Ishikawa (cell line): ENCODE results near the gene TMEM221.

ENCODE experiments used
- CEBPB ChIP-seq: IDR thresholded peaks from 2 replicates; pipeline ENCODE4 v1.6.1; 2012
- CREB1 ChIP-seq: IDR thresholded peaks from 2 replicates; pipeline ENCODE4 v1.6.1; 2012; ENCODE audit warnings: low read depth
- EGR1 ChIP-seq: IDR thresholded peaks from 2 replicates; pipeline ENCODE4 v1.6.1; 2012
- EP300 ChIP-seq: IDR thresholded peaks from 2 replicates; pipeline ENCODE4 v1.6.1; 2012; ENCODE audit warnings: borderline replicate concordance
- FOXM1 ChIP-seq: IDR thresholded peaks from 2 replicates; pipeline ENCODE4 v1.6.1; 2012; ENCODE audit warnings: low read depth, borderline replicate concordance
- NFIC ChIP-seq: IDR thresholded peaks from 2 replicates; pipeline ENCODE4 v1.6.1; 2012
- RAD21 ChIP-seq: IDR thresholded peaks from 2 replicates; pipeline ENCODE4 v1.6.1; 2012; ENCODE audit warnings: low read depth
- TAF1 ChIP-seq: IDR thresholded peaks from 2 replicates; pipeline ENCODE4 v1.6.1; 2012; ENCODE audit warnings: low read depth, mild to moderate bottlenecking
- TCF12 ChIP-seq: IDR thresholded peaks from 2 replicates; pipeline ENCODE4 v1.6.1; 2012; ENCODE audit warnings: low read depth
- TEAD4 ChIP-seq: IDR thresholded peaks from 2 replicates; pipeline ENCODE4 v1.6.1; 2012
- YY1 ChIP-seq: IDR thresholded peaks from 2 replicates; pipeline ENCODE4 v1.6.1; 2012; ENCODE audit warnings: low read depth
- ZBTB7A ChIP-seq: IDR thresholded peaks from 2 replicates; pipeline ENCODE4 v1.6.1; 2012; ENCODE audit warnings: low read depth
- TF ChIP-seq, protein P1 (sequence below): IDR thresholded peaks from 2 replicates; pipeline ENCODE4 v1.6.1; 2012
- TF ChIP-seq, protein P2 (sequence below): IDR thresholded peaks from 2 replicates; pipeline ENCODE4 v1.6.1; 2012
- TF ChIP-seq, protein P3 (sequence below): IDR thresholded peaks from 2 replicates; pipeline ENCODE4 v1.6.1; 2012; ENCODE audit warnings: low read depth, mild to moderate bottlenecking

Gene TMEM221

DNA sequence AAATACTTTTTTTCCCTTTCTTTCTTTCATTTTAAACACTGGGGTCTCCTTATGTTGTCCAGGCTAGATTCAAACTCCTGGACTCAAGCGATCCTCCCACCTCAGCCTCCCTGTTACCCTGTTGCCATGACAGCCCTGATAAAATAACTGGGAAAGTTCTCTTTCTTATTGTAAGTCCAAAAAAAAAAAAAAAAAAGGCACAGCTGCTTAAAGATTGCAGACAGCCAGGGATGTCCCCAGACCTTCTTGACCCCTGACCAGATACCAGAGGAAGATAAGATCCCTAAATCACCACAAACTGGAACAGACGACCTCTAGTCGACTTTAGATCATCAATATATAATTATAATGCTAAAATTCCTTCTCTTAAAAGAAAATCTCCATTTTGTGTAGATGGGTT lies 29.8 kb downstream of the TMEM221 start:
- TF ChIP-seq TAF1, result no peak
- TF ChIP-seq, protein P1, sequence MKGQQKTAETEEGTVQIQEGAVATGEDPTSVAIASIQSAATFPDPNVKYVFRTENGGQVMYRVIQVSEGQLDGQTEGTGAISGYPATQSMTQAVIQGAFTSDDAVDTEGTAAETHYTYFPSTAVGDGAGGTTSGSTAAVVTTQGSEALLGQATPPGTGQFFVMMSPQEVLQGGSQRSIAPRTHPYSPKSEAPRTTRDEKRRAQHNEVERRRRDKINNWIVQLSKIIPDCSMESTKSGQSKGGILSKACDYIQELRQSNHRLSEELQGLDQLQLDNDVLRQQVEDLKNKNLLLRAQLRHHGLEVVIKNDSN, result no peak
- TF ChIP-seq ZBTB7A, result no peak
- TF ChIP-seq NFIC, result no peak
- no peak for TF ChIP-seq TEAD4
- no peak for TF ChIP-seq CREB1
- no peak for TF ChIP-seq EP300
- TF ChIP-seq TCF12, result no peak
- no peak for TF ChIP-seq FOXM1
- no peak for TF ChIP-seq RAD21
- no peak for TF ChIP-seq EGR1

DNA sequence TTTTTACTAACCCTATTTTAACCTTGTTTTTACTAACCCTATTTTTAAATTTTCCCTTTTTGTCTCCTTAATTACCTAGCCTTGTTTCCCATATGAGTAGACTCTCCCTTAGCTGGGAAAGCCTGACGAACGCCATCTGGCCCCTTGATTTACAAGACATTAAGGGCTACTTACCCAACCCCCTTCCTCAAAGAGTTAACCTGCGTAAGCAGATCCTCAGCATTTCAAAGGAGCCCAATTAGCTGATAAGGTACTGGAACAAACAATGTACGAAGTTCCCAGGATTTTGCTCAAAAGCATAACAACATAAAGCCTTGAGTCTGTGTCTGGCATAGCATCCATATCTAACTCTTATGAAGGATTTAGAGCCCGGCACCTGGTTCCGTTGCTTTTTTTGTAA lies 33.3 kb downstream of the TMEM221 start:
- TF ChIP-seq TAF1, result no peak
- TF ChIP-seq FOXM1, result no peak
- TF ChIP-seq CREB1, result no peak
- no peak for TF ChIP-seq EGR1
- no peak for TF ChIP-seq EP300
- TF ChIP-seq ZBTB7A, result no peak
- no peak for TF ChIP-seq YY1
- no peak for TF ChIP-seq CEBPB

DNA sequence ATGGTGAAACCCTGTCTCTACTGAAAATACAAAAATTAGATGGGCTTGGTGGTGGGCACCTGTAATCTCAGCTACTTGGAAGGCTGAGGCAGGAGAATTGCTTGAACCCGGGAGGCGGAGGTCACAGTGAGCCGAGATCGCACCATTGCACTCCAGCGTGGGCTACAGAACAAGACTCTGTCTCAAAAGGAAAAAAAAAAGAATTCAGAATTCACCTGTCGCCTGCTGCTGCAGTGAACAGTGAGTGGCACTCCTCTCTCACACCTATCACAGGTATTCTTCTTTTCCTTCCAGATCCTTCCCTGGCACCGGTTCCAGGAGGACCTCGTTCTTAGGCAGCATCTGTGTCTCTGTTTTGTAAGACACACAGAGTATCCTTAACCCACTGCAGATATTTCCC lies 34.4 kb downstream of the TMEM221 start:
- no peak for TF ChIP-seq YY1
- no peak for TF ChIP-seq TEAD4
- TF ChIP-seq CEBPB, result no peak
- no peak for TF ChIP-seq TAF1
- TF ChIP-seq EP300, result no peak
- TF ChIP-seq, protein P1, result no peak

DNA sequence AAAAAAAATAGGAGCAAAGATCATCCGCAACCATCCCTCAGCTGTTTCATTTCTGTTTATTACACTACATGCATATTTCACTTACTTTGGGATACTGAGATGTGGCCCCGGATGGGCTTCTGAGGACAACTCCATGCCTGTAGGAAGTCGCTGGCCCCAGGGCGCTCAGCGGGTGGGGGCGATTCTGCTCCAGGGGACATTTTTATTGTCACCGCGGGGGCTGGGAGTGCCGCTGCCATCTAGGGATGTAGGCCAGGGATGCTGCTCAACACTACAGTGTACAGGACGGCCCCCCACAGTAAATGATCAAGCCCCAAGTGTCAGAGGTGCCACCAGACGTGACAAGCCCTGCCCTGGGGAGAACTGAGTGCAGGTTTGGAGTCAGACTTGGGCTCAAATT lies 36.7 kb downstream of the TMEM221 start:
- no peak for TF ChIP-seq TEAD4
- TF ChIP-seq, protein P1, result no peak
- TF ChIP-seq, protein P2, sequence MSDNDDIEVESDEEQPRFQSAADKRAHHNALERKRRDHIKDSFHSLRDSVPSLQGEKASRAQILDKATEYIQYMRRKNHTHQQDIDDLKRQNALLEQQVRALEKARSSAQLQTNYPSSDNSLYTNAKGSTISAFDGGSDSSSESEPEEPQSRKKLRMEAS, result no peak
- no peak for TF ChIP-seq FOXM1
- TF ChIP-seq TAF1, result no peak
- TF ChIP-seq ZBTB7A, result no peak
- TF ChIP-seq CREB1, result no peak
- TF ChIP-seq, protein P3, sequence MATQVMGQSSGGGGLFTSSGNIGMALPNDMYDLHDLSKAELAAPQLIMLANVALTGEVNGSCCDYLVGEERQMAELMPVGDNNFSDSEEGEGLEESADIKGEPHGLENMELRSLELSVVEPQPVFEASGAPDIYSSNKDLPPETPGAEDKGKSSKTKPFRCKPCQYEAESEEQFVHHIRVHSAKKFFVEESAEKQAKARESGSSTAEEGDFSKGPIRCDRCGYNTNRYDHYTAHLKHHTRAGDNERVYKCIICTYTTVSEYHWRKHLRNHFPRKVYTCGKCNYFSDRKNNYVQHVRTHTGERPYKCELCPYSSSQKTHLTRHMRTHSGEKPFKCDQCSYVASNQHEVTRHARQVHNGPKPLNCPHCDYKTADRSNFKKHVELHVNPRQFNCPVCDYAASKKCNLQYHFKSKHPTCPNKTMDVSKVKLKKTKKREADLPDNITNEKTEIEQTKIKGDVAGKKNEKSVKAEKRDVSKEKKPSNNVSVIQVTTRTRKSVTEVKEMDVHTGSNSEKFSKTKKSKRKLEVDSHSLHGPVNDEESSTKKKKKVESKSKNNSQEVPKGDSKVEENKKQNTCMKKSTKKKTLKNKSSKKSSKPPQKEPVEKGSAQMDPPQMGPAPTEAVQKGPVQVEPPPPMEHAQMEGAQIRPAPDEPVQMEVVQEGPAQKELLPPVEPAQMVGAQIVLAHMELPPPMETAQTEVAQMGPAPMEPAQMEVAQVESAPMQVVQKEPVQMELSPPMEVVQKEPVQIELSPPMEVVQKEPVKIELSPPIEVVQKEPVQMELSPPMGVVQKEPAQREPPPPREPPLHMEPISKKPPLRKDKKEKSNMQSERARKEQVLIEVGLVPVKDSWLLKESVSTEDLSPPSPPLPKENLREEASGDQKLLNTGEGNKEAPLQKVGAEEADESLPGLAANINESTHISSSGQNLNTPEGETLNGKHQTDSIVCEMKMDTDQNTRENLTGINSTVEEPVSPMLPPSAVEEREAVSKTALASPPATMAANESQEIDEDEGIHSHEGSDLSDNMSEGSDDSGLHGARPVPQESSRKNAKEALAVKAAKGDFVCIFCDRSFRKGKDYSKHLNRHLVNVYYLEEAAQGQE, result no peak
- TF ChIP-seq EGR1, result no peak

DNA sequence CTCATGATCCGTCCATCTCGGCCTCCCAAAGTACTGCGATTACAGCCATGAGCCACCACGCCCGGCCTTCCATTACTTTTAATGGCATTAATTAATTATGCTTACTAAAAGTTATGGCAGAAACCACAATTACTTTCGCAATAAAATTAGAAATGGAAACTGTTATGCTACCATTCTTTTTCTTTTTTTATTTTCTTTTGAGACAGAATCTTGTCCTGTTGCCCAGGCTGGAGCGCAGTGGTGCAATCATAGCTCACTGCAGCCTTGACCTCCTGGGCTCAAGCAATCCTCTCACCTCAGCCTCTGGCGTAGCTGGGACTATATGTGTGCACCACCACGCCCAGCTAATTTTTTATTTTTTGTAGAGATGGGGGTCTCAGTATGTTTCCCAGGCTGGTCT lies 38.5 kb downstream of the TMEM221 start:
- TF ChIP-seq EGR1 (no peak), RAD21 (no peak), TAF1 (no peak), FOXM1 (no peak)
- TF ChIP-seq, protein P2, result no peak

DNA sequence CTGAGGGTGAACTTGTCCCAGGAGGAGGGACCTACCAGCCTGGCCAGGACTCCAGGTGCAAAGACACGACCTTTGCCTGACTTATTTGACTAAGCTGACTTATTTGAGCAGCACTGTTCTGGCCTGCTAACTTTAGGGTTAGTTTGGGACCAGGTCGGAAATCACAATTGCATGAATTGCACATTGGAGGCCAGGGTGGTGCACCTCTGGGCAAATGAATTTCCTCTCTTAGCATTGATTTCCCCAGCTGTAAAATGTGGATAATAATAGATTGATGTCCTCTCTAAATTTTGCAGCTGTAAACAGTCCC lies 41.6 kb downstream of the TMEM221 start:
- TF ChIP-seq EP300, result no peak
- TF ChIP-seq TEAD4, result no peak
- no peak for TF ChIP-seq NFIC
- no peak for TF ChIP-seq FOXM1
- TF ChIP-seq ZBTB7A, result no peak
- TF ChIP-seq, protein P1, result no peak

DNA sequence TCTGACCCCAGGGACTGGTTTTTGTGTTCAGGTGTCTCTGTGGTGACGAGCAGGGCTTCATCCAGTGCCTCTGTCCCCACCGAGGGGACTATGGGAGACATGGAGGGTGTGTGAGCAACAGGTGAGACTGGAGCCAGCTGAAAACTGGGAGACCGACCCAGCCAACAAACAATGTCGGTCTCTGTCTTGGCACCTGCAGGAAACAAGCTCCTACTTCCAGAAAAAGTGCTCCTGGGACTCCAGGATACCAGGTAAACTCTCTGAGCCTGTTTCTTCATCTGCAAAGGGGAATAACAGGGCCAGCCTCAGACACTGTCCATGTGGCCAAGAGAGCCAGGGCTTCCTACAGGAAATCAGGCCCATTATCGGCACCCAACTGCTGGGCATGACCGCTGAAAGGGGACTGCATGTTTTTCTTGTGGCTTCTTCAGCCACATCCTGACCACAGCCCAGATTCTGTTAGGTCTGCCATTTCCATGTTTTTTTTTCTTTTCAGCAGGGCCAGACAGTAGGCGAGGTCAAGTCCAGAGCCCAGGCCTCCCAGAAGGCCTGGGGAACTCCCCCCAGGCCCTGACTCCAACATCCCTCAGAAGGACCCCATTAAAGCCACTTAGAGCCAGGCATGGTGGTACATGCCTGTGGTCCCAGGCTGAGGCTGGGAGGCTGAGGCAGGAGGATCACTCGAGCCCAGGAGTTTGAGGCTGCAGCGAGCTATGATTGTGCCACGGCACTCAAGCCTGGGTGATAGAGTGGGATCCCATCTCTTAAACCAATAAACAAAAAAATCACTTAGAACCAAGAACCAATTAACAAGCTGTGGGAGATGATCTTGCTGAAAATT lies 42.2 kb downstream of the TMEM221 start:
- TF ChIP-seq CEBPB, result no peak
- no peak for TF ChIP-seq FOXM1
- no peak for TF ChIP-seq NFIC
- TF ChIP-seq TCF12, result no peak
- TF ChIP-seq TAF1, result no peak
- no peak for TF ChIP-seq TEAD4
- no peak for TF ChIP-seq YY1
- TF ChIP-seq, protein P1, result no peak
- TF ChIP-seq CREB1, result no peak
- no peak for TF ChIP-seq ZBTB7A
- TF ChIP-seq, protein P2, result no peak
